OCI-LY1 (cell line): Measurements from ENCODE around the gene FHOD3.

Experiments used
- H2AFZ ChIP-seq: fragments of 200-600 bp; sonication (generic), shearing (Covaris generic); 2 replicates; pipeline ENCODE4 v1.6.0; 2014; ENCODE audit warnings: antibody characterized with exemption, mild to moderate bottlenecking, low read length
- H3F3A ChIP-seq: fragments of 200-600 bp; sonication (generic), shearing (Covaris generic); 2 replicates; pipeline ENCODE4 v1.6.0; 2014; ENCODE audit warnings: mild to moderate bottlenecking, antibody characterized with exemption, low read length, moderate library complexity; ENCODE audit not compliant: insufficient read depth
- H3K27ac ChIP-seq: fragments of 200-600 bp; sonication (generic); 2 replicates; pipeline ENCODE4 v1.5.1; 2014; ENCODE audit warnings: low read length, mixed run types, mild to moderate bottlenecking, low read depth; ENCODE audit not compliant: poor library complexity, severe bottlenecking
- H3K27me3 ChIP-seq: fragments of 200-600 bp; sonication (generic); 2 replicates; pipeline ENCODE4 v1.6.0; 2014; ENCODE audit warnings: antibody characterized with exemption, mild to moderate bottlenecking, low read length, moderate library complexity; ENCODE audit not compliant: insufficient read depth
- H3K36me3 ChIP-seq: fragments of 200-600 bp; sonication (generic); 2 replicates; pipeline ENCODE4 v1.6.1; 2014; ENCODE audit warnings: mild to moderate bottlenecking, antibody characterized with exemption, low read length, moderate library complexity, mixed read lengths; ENCODE audit not compliant: insufficient read depth
- H3K4me1 ChIP-seq: fragments of 200-600 bp; sonication (generic); 2 replicates; pipeline ENCODE4 v1.5.1; 2014; ENCODE audit warnings: mild to moderate bottlenecking, low read length, moderate library complexity; ENCODE audit not compliant: insufficient read depth, severe bottlenecking
- H3K4me2 ChIP-seq: fragments of 200-600 bp; sonication (generic), shearing (Covaris generic); 2 replicates; pipeline ENCODE4 v1.6.1; 2014; ENCODE audit warnings: low read length
- H3K4me3 ChIP-seq: fragments of 200-600 bp; sonication (generic); 2 replicates; pipeline ENCODE4 v1.5.1; 2014; ENCODE audit warnings: low read length, low read depth, mild to moderate bottlenecking, mixed read lengths; ENCODE audit not compliant: poor library complexity, severe bottlenecking
- H3K79me2 ChIP-seq: fragments of 200-600 bp; shearing (Covaris generic); 2 replicates; pipeline ENCODE4 v1.6.1; 2016; ENCODE audit warnings: mixed run types, low read length, mixed read lengths; ENCODE audit not compliant: insufficient read depth
- H3K9ac ChIP-seq: fragments of 200-600 bp; sonication (generic), shearing (Covaris generic); 2 replicates; pipeline ENCODE4 v1.6.1; 2014; ENCODE audit warnings: mild to moderate bottlenecking, low read length, mixed read lengths
- H3K9me2 ChIP-seq: fragments of 200-600 bp; sonication (generic), shearing (Covaris generic); 2 replicates; pipeline ENCODE4 v1.6.1; 2014; ENCODE audit warnings: low read depth, mild to moderate bottlenecking, low read length, mixed read lengths
- H3K9me3 ChIP-seq: fragments of 200-600 bp; shearing (Covaris generic); 2 replicates; pipeline ENCODE4 v1.6.1; 2014; ENCODE audit warnings: low read length, mixed read lengths
- H4K20me1 ChIP-seq: fragments of 200-600 bp; sonication (generic), shearing (Covaris generic); 2 replicates; pipeline ENCODE4 v1.6.0; 2016; ENCODE audit warnings: mild to moderate bottlenecking, low read length; ENCODE audit not compliant: insufficient read depth
- EZH2 ChIP-seq: fragments of 200-600 bp; sonication (generic), shearing (Covaris generic); IDR thresholded peaks from 2 replicates; pipeline ENCODE4 v1.8.0; 2017; ENCODE audit warnings: borderline replicate concordance, mixed run types, mild to moderate bottlenecking, antibody characterized with exemption, low read length, moderate library complexity, mixed read lengths
- TF ChIP-seq, protein P1 (sequence below): fragments of 200-600 bp; sonication (generic), shearing (Covaris generic); IDR thresholded peaks from 2 replicates; pipeline ENCODE4 v1.5.1; 2017; ENCODE audit warnings: mild to moderate bottlenecking, antibody characterized with exemption, low read length, moderate library complexity, mixed read lengths

Gene FHOD3

DNA sequence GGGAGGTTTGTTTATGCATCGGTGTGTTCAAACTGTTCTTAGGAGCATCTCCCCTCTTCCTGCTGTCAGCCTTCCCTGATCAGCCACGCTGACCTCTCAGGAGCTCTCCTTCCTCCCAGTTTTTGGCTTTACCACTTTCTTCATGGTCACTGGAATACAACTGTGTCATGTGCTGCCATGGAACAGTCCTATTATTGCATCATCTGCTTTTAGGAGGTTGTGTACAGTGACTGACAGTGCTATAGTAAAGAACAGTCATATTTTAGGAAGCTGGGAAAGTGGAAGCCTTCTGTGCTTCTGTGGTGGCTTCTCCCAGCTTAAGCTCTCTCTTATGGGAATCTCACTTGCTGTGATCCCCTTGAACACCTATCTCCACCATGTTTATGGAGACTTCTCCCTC lies 365.8 kb downstream of the FHOD3 start:
- no peaks in the 10 kb centered on the region for H3K79me2 ChIP-seq
- H3K4me1 ChIP-seq, result no peaks in the 10 kb centered on the region
- no peaks in the 10 kb centered on the region for H3F3A ChIP-seq
- H3K27me3 ChIP-seq, result no peaks in the 10 kb centered on the region
- H3K9me2 ChIP-seq, result no peaks in the 10 kb centered on the region
- no peak overlapping the region for H3K9ac ChIP-seq
- no peak overlapping the region for H3K27ac ChIP-seq
- H3K9me3 ChIP-seq, result no peaks in the 10 kb centered on the region
- H3K4me2 ChIP-seq, result no peak overlapping the region
- H3K36me3 ChIP-seq, result no peaks in the 10 kb centered on the region
- H4K20me1 ChIP-seq, result no peaks in the 10 kb centered on the region
- TF ChIP-seq, protein P1, sequence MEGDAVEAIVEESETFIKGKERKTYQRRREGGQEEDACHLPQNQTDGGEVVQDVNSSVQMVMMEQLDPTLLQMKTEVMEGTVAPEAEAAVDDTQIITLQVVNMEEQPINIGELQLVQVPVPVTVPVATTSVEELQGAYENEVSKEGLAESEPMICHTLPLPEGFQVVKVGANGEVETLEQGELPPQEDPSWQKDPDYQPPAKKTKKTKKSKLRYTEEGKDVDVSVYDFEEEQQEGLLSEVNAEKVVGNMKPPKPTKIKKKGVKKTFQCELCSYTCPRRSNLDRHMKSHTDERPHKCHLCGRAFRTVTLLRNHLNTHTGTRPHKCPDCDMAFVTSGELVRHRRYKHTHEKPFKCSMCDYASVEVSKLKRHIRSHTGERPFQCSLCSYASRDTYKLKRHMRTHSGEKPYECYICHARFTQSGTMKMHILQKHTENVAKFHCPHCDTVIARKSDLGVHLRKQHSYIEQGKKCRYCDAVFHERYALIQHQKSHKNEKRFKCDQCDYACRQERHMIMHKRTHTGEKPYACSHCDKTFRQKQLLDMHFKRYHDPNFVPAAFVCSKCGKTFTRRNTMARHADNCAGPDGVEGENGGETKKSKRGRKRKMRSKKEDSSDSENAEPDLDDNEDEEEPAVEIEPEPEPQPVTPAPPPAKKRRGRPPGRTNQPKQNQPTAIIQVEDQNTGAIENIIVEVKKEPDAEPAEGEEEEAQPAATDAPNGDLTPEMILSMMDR, result no peak
- no peak for TF ChIP-seq EZH2
- H2AFZ ChIP-seq, result no peak overlapping the region
- no peak overlapping the region for H3K4me3 ChIP-seq

DNA sequence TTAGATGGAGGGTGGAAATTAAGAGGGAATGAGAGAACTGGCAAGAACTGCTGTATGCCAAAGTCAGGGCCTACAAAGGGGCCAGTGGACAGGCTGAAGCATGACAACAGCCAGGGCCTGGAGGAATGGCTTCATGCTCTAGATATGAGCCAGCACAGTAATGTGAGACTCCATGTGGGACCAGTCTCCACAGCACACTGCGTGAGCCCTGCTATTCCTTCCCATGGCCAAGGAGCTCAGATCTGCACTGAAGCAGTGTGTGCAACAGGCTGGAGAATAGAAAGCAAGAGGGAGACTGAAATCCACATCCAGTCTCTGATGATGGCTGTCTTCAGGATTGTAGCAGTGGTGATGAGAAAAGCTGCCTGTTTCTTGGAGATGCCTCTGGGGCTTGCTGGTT lies 368.4 kb downstream of the FHOD3 start:
- Histone ChIP-seq H3K9ac (no peak overlapping the region), H2AFZ (no peak overlapping the region), H3K4me1 (no peaks in the 10 kb centered on the region), H3F3A (no peaks in the 10 kb centered on the region), H3K4me2 (no peak overlapping the region), H3K9me3 (no peaks in the 10 kb centered on the region), H3K79me2 (no peaks in the 10 kb centered on the region), H3K36me3 (no peaks in the 10 kb centered on the region), H3K9me2 (no peaks in the 10 kb centered on the region), H3K27ac (no peak overlapping the region), H3K27me3 (no peaks in the 10 kb centered on the region), H3K4me3 (no peak overlapping the region), H4K20me1 (no peaks in the 10 kb centered on the region)
- no peak for TF ChIP-seq EZH2
- TF ChIP-seq, protein P1, result no peak

DNA sequence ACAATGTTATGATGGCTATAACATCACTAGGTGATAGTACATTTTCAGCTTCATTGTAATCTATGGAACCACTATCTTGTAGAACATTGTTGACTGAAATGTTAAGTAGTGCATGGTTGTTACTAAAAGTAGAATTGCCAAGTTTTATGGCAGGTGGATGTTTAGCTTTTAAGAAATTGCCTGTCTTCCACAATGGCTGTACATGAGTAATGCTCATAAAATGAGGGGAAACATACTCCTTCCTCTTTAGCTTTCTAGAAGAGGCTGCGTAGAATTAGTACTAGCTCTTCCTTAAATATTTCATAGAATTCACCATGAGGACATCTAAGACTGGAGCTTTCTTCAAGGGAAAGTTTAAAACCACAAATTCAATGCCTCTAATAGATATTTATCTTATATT lies 370.3 kb downstream of the FHOD3 start:
- H3K9ac ChIP-seq, result no peak overlapping the region
- H3K79me2 ChIP-seq, result no peaks in the 10 kb centered on the region
- H4K20me1 ChIP-seq, result no peaks in the 10 kb centered on the region

More for the DNA sequence above, 370.3 kb downstream of the FHOD3 start:
- Histone ChIP-seq H3K9me2 (no peaks in the 10 kb centered on the region), H3K27ac (no peak overlapping the region), H3K4me3 (no peak overlapping the region), H3K9me3 (no peaks in the 10 kb centered on the region), H2AFZ (no peak overlapping the region), H3K36me3 (peaks cover 5% of the 10 kb centered on the region; the same call in 1 of the 2 replicates), H3K4me2 (no peak overlapping the region), H3K27me3 (no peaks in the 10 kb centered on the region), H3F3A (no peaks in the 10 kb centered on the region), H3K4me1 (peaks cover 13% of the 10 kb centered on the region)
- TF ChIP-seq, protein P1, result no peak
- no peak for TF ChIP-seq EZH2
